Neural crest cell (in vitro differentiated cells): ENCODE data around the gene ABHD17C. TPM values are rescaled to one million over a fixed set of nuclear protein-coding genes. Genes with fewer than 3 reads are reported as not detected.

ENCODE experiments used
- DNase-seq: peaks from one replicate; pipeline ENCODE4 v3.0.0; 2021; ENCODE audit warnings: low read depth, mixed read lengths, low spot score
- H3K27ac Mint-ChIP-seq: one replicate; pipeline ENCODE4 v1.8.0; 2021; ENCODE audit warnings: mild to moderate bottlenecking, mixed read lengths; ENCODE audit not compliant: unreplicated experiment
- H3K27me3 Mint-ChIP-seq: 2 replicates; pipeline ENCODE4 v1.8.0; 2021; ENCODE audit warnings: low read depth, mild to moderate bottlenecking, mixed read lengths
- H3K36me3 Mint-ChIP-seq: 2 replicates; pipeline ENCODE4 v1.8.0; 2021; ENCODE audit warnings: low read depth, mild to moderate bottlenecking, mixed read lengths
- H3K4me1 Mint-ChIP-seq: 2 replicates; pipeline ENCODE4 v1.8.0; 2021; ENCODE audit warnings: mixed read lengths
- H3K4me3 Mint-ChIP-seq: one replicate; pipeline ENCODE4 v1.8.0; 2021; ENCODE audit warnings: mild to moderate bottlenecking, mixed read lengths
- H3K9me3 Mint-ChIP-seq: 2 replicates; pipeline ENCODE4 v1.8.0; 2021; ENCODE audit warnings: mixed read lengths
- CTCF ChIP-seq: fragments of 200-600 bp; sonication (generic); conservative IDR thresholded peaks from 2 replicates; pipeline ENCODE4 v1.5.0; 2021; ENCODE audit warnings: antibody characterized with exemption, mild to moderate bottlenecking
- total RNA-seq: library from RNA; stranded (reverse); gene quantifications from 2 replicates; pipeline ENCODE4 v1.2.1, GENCODE V29; 2021

Gene ABHD17C
- total RNA-seq, 1 donor from 2014 or later: 26.5 TPM

GRCh38 chr15:80753161-80753560 lies 58.1 kb downstream of the ABHD17C start:
- Mint-ChIP-seq H3K36me3 (peaks cover 2% of the 10 kb centered on the region), H3K27me3 (no peaks in the 10 kb centered on the region), H3K4me3 (no peak overlapping the region), H3K4me1 (peaks cover 40% of the 10 kb centered on the region), H3K27ac (no peak overlapping the region), H3K9me3 (no peaks in the 10 kb centered on the region)
- TF ChIP-seq CTCF: no peak
- DNase-seq: no peak

GRCh38 chr15:80754014-80754413 lies 58.9 kb downstream of the ABHD17C start:
- Mint-ChIP-seq H3K9me3 (no peaks in the 10 kb centered on the region), H3K27me3 (no peaks in the 10 kb centered on the region), H3K36me3 (peaks cover 2% of the 10 kb centered on the region), H3K27ac (peak overlapping the region; percentile 60), H3K4me1 (peaks cover 34% of the 10 kb centered on the region), H3K4me3 (no peak overlapping the region)
- TF ChIP-seq CTCF: no peak
- DNase-seq: no peak

- DNase-seq: no peak
- Mint-ChIP-seq H3K9me3 (no peaks in the 10 kb centered on the region), H3K27ac (no peak overlapping the region)
Observed at GRCh38 chr15:80755885-80756284, 60.8 kb downstream of the ABHD17C start.

GRCh38 chr15:80758130-80758745 lies 63.1 kb downstream of the ABHD17C start:
- no peak for TF ChIP-seq CTCF
- peaks cover 2% of the 10 kb centered on the region for H3K36me3 Mint-ChIP-seq
- H3K9me3 Mint-ChIP-seq: no peaks in the 10 kb centered on the region
- no peak overlapping the region for H3K4me3 Mint-ChIP-seq
- DNase-seq: no peak
- H3K4me1 Mint-ChIP-seq: peaks cover 10% of the 10 kb centered on the region
- H3K27me3 Mint-ChIP-seq: no peaks in the 10 kb centered on the region
- H3K27ac Mint-ChIP-seq: no peak overlapping the region

More at GRCh38 chr15:80755885-80756284, 60.8 kb downstream of the ABHD17C start:
- TF ChIP-seq CTCF: no peak
- Mint-ChIP-seq H3K27me3 (no peaks in the 10 kb centered on the region), H3K36me3 (peaks cover 2% of the 10 kb centered on the region), H3K4me1 (peaks cover 19% of the 10 kb centered on the region), H3K4me3 (no peak overlapping the region)

- Mint-ChIP-seq H3K27ac (no peak overlapping the region), H3K4me3 (no peak overlapping the region), H3K27me3 (no peaks in the 10 kb centered on the region), H3K9me3 (no peaks in the 10 kb centered on the region), H3K4me1 (no peaks in the 10 kb centered on the region), H3K36me3 (no peaks in the 10 kb centered on the region)
- no peak for TF ChIP-seq CTCF
- no peak for DNase-seq
Observed at GRCh38 chr15:80760960-80761359, 65.8 kb downstream of the ABHD17C start.
